Natural killer cell (primary cell): ENCODE measurements around the gene CKB. TPM values are rescaled to one million over a fixed set of nuclear protein-coding genes. Genes with fewer than 3 reads are reported as not detected.

Experiments used
- ATAC-seq, 3 donors: fragments of 150-1000 bp in 2 of 3; fragments of 200-7000 bp in 1 of 3; cut with Tn5 transposase; 1 replicate in 1 of 3; 2 replicates in 2 of 3; pipeline ENCODE4 v1.10.0; 2021; ENCODE audit warnings: mild to moderate bottlenecking in 2 of 3, moderate library complexity in 2 of 3
- DNase-seq, 2 donors: peaks; one replicate each; pipeline versions ENCODE4 v3.0.0 to v3.0.0-alpha.2; 2013 to 2021; ENCODE audit warnings: mixed read lengths in 1 of 2
- H3K27ac ChIP-seq: one replicate; pipeline ENCODE4 v1.5.1; 2013; ENCODE audit warnings: mild to moderate bottlenecking, low read length
- H3K27me3 ChIP-seq: one replicate; pipeline ENCODE4 v1.6.1; 2013; ENCODE audit warnings: low read length; ENCODE audit not compliant: control insufficient read depth, insufficient read depth
- H3K36me3 ChIP-seq: one replicate; pipeline ENCODE4 v1.6.1; 2013; ENCODE audit warnings: low read length; ENCODE audit not compliant: control insufficient read depth, insufficient read depth
- H3K4me1 ChIP-seq: one replicate; pipeline ENCODE4 v1.6.1; 2013; ENCODE audit warnings: low read length; ENCODE audit not compliant: control insufficient read depth, insufficient read depth
- H3K4me3 ChIP-seq: one replicate; pipeline ENCODE4 v1.5.1; 2013; ENCODE audit warnings: low read length
- H3K9me3 ChIP-seq: one replicate; pipeline ENCODE4 v1.6.1; 2013; ENCODE audit warnings: low read length; ENCODE audit not compliant: control insufficient read depth, insufficient read depth
- H3K27ac Mint-ChIP-seq, 2 donors: one replicate each; pipeline ENCODE4 v1.8.0; 2022; ENCODE audit warnings: mild to moderate bottlenecking in 2 of 2, mixed read lengths in 2 of 2, moderate library complexity in 1 of 2
- H3K27me3 Mint-ChIP-seq, 2 donors: one replicate each; pipeline ENCODE4 v1.8.0; 2022; ENCODE audit warnings: low read depth in 2 of 2, mixed read lengths in 2 of 2
- H3K36me3 Mint-ChIP-seq: one replicate; pipeline ENCODE4 v1.8.0; 2022; ENCODE audit warnings: mixed read lengths
- H3K4me1 Mint-ChIP-seq, 2 donors: one replicate each; pipeline ENCODE4 v1.8.0; 2022; ENCODE audit warnings: mixed read lengths in 2 of 2
- H3K4me3 Mint-ChIP-seq: one replicate; pipeline ENCODE4 v1.8.0; 2022; ENCODE audit warnings: mild to moderate bottlenecking, moderate library complexity, mixed read lengths
- H3K9me3 Mint-ChIP-seq, 2 donors: one replicate each; pipeline ENCODE4 v1.8.0; 2022; ENCODE audit warnings: mixed read lengths in 2 of 2
- CTCF ChIP-seq: fragments of 200-600 bp; IDR thresholded peaks from one replicate; pipeline ENCODE4 v1.8.0; 2022; ENCODE audit warnings: antibody characterized with exemption
- WGBS: methylation state at CpG from one replicate; pipeline ENCODE4 v1.1.7; 2013; ENCODE audit warnings: missing lambda C conversion rate; ENCODE audit not compliant: insufficient coverage; 5-methylcytosine and 5-hydroxymethylcytosine counted together
- intact Hi-C: fragments of 100-400 bp; cut with micrococcal nuclease; formaldehyde crosslinking; loops from one replicate; pipeline ENCODE4 v1.14.2; 2022
- total RNA-seq, 4 donors: library from RNA; stranded (reverse); fragments of 120-200 nt in 1 of 4; gene quantifications; one replicate each; pipeline versions ENCODE4 v1.2.3 to v1.2.4, GENCODE V29; 2013 to 2022

The CKB gene
- total RNA-seq, 3 donors from 2014 or later (not counting 1 experiment from before 2014, with no cell fraction given) = 4.0 to 37.4 (median 9.0) TPM

GRCh38 chr14:103517721-103518421 is 4.8 kb downstream of the CKB start:
- Mint-ChIP-seq H3K27me3 (peaks cover 0 to 6% of the 10 kb centered on the region in 2 donors), H3K4me1 (peaks cover 0 to 14% of the 10 kb centered on the region in 2 donors), H3K4me3 (no peak overlapping the region), H3K36me3 (no peaks in the 10 kb centered on the region), H3K9me3 (no peaks in the 10 kb centered on the region), H3K27ac (no peak overlapping the region)
- no peak for DNase-seq
- H3K4me3 ChIP-seq = no peak overlapping the region
- no peaks in the 10 kb centered on the region for H3K36me3 ChIP-seq
- H3K9me3 ChIP-seq = no peaks in the 10 kb centered on the region
- H3K27ac ChIP-seq = no peak overlapping the region
- H3K4me1 ChIP-seq = peaks cover 18% of the 10 kb centered on the region
- no peak for TF ChIP-seq CTCF
- WGBS = 70% methylated on average over 20 of the region's 20 CpGs
- intact Hi-C loops = no loop called here
- peaks cover 5% of the 10 kb centered on the region for H3K27me3 ChIP-seq
- ATAC-seq = no peak

GRCh38 chr14:103517174-103517566 is 5.5 kb downstream of the CKB start:
- Mint-ChIP-seq H3K9me3 (no peaks in the 10 kb centered on the region), H3K36me3 (no peaks in the 10 kb centered on the region), H3K4me3 (no peak overlapping the region), H3K27ac (no peak overlapping the region), H3K27me3 (peaks cover 0 to 6% of the 10 kb centered on the region in 2 donors), H3K4me1 (peaks cover 0 to 14% of the 10 kb centered on the region in 2 donors)
- TF ChIP-seq CTCF = no peak
- Histone ChIP-seq H3K4me1 (peaks cover 14% of the 10 kb centered on the region), H3K4me3 (no peak overlapping the region), H3K9me3 (no peaks in the 10 kb centered on the region), H3K36me3 (no peaks in the 10 kb centered on the region), H3K27ac (no peak overlapping the region), H3K27me3 (peaks cover 5% of the 10 kb centered on the region)
- DNase-seq (no peak), ATAC-seq (no peak)
- WGBS = 91% methylated on average over 10 of the region's 10 CpGs
- intact Hi-C loops = no loop called here

- peaks cover 5% of the 10 kb centered on the region for H3K27me3 ChIP-seq
- DNase-seq (no peak), ATAC-seq (no peak)
- peaks cover 11% of the 10 kb centered on the region for H3K4me1 ChIP-seq
- TF ChIP-seq CTCF = no peak
- no peak overlapping the region for H3K27ac Mint-ChIP-seq
- intact Hi-C loops = no loop called here
- no peak overlapping the region for H3K4me3 ChIP-seq
- peaks cover 0 to 14% of the 10 kb centered on the region in 2 donors for H3K4me1 Mint-ChIP-seq
- peaks cover 0 to 6% of the 10 kb centered on the region in 2 donors for H3K27me3 Mint-ChIP-seq
- H3K9me3 ChIP-seq = no peaks in the 10 kb centered on the region
- H3K4me3 Mint-ChIP-seq = no peak overlapping the region
- 75% methylated on average over 8 of the region's 10 CpGs for WGBS
- H3K36me3 ChIP-seq = no peaks in the 10 kb centered on the region
- no peaks in the 10 kb centered on the region for H3K36me3 Mint-ChIP-seq
- no peaks in the 10 kb centered on the region for H3K9me3 Mint-ChIP-seq
- no peak overlapping the region for H3K27ac ChIP-seq
Measured at GRCh38 chr14:103516426-103517173, 6.0 kb downstream of the CKB start.
